HG03442 (cell line): ENCODE results near the gene ABCC11.

Experiments used
- ATAC-seq: cut with Tn5 transposase; IDR thresholded peaks from one replicate; pipeline ENCODE4 v1.9.1; 2021; ENCODE audit warnings: mild to moderate bottlenecking, moderate library complexity; ENCODE audit not compliant: unreplicated experiment

ABCC11 gene

DNA sequence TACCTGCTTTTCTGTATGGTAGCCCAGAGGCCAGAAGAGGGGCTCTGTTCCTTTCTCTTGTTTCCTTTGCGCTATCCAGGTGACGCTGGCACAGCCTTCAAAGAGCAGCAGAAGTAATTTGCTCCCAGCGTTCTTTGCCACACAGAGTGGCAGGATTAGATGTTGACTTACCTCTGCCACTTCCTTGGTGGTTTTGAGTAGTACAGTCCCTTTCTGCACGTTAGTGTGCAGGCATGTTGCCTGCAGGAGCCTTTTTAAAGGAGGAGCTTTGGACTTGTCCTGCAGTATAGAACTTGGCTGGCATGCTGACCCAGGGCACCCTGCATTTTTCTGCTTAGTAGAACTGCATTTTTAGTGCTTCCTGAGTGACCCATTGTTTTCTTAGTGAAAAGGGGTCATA, at the start of gene ABCC11:
Gene ABCC11 (minus strand): TSS at position 229 of the 400 bp plus-strand sequence. CDS start 15,618 bp downstream, outside the sequence.
- no peak for ATAC-seq

DNA sequence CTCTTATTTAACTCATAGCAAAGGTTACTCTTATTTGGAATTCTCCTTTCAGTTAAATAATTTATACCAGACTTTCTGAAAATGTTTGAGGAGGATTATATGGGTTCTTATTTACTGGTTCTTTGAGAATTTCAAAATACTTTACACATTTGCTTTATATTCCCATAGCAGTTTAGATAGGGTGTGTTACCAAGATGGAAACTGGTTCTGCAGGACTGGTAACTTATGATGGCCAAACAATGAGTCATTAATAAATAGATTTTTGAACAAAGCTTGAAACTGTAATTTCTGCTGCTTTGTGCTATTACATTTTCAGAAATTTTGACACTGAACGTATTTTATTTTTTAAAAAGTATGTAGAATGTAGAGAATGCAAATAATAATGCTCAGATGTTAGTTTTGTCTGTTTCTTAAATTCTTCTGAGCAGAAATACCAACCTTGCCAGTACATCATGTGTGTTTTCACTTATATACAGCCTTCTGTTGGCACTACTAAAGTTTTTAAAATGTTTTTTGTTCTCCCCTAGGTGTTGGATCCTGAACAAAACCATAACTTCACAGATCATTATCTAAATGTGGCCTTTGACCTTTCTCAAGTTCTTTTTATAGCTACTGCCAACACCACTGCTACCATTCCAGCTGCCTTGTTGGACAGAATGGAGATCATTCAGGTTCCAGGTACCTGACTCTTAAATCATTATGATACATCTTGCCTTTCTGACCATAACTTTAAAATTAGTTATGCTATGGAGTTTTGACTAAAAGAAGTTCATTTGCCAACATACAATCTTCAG, 48.3 kb upstream of the ABCC11 start:
- ATAC-seq, result no peak

DNA sequence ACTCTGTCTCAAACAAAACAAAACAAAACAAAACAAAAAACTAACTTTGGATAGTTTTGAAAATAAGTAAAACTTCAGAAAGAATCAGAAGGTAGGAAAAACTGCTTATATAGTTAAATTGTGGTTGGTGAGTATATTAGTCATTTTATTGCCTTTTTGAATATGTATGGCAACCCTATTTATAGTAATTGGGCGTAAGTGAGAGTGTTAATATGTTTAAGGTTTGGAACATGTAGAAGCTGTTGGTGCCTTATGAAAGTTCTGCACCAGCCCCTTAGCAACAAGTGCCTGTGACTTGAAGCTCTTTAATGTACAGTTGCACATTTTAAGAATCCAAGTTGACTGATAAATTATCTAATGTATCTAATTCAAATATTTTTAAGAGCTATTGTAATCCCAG, 47.4 kb upstream of the ABCC11 start:
- no peak for ATAC-seq

DNA sequence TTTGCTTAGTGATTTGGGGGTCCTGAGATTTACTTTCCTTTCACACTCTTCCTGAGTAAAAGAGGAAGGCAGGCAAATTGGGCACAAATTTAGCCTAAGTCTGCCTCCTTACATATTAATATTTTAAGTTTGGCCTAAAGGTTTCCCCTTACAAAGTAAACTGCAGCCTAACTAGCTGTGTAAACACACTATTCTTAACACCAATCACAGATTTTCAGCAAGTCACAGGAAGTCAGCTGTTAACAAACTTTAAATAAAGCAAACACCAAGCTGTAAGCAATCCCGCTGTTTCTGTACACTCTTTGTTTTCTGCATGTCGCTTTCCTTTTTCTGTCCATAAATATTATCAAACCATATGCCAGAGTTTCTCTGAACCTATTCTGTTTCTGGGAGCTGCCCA, 45.1 kb upstream of the ABCC11 start:
- no peak for ATAC-seq

DNA sequence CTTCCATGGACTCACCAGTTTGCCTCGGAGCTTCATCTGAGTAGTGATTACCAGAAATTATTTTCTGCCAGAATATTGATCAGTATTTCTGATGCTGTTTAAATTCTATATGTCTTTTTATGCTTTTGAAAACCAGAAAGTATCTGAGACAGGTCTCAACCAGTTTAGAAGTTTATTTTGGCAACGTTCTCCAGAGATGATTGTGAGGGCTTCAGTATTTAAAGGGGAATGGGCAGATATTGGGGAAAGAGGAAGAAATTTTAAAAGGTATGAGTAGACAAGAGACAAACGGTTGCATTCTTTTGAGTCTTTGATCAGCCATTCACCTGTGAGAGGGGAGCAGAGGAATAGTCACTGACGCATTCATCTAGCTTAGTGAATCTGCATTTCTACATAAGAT, 44.4 kb upstream of the ABCC11 start:
- ATAC-seq, result no peak

DNA sequence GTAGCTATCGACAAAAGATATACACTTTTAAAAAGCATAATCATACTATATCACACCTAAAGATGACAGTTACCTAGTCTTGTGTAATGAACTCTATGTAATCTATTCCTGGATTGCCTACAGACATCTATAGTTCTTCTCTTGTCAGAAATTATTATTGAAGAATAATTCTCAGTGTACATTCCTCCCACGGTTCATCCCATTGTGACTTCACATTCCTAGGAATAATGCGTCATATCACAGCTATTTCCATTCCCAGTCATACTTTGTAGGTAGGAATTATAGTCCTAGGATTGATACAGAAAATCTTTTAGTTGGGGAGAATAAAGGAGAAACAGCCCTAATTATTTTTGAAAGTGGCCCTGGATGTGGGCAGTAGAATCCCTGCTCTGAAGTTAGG, 44.0 kb upstream of the ABCC11 start:
- ATAC-seq, result no peak

DNA sequence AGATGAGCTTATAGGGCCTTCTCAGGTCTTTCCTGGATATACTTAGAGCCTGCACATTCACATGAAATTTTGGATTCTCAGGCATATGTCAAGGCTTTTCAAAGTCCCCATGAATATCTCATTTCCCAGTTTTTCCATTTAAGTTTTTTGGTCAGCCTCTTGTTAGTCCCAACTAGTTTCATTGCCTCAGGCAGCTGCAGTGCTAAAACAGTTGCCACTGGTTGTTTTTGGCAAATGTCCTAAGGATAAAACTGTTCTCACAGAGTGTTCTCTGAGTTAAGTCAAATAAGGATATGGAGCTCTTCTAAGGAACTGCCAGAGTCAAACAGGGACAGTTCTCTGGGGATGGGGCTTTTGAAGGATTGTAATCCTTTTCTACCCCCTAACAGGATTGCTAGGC, 39.9 kb upstream of the ABCC11 start:
- ATAC-seq, result no peak

DNA sequence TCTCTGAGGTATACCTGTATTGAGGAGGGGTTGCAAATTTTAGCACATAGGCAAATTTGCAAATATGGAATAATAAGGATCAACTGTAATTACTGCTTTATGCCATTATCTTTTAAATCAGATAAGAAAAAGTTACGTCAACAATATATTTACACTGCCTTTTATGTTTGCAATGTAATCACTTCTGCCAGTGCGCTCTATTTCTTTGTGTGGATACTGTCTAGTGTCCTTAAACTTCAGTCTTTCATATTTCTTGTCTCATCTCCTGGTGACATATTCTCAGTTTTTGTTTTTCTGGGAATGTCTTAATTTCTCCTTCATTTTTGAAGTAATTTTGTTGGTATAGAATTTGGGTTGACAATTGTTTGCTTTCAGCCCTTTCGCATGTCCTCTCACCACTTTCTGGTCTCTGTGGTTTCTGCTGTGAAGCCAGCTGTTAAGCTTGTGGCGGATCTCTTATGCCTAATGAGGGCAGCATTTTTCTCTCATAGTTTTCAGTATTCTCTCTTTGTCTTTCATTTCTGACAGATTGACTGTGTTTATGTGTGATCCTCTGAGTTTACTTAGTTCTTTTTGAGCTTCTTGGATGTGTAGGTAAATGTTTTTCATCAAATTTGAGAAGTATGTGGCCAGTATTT, 37.6 kb upstream of the ABCC11 start:
- ATAC-seq, result no peak

DNA sequence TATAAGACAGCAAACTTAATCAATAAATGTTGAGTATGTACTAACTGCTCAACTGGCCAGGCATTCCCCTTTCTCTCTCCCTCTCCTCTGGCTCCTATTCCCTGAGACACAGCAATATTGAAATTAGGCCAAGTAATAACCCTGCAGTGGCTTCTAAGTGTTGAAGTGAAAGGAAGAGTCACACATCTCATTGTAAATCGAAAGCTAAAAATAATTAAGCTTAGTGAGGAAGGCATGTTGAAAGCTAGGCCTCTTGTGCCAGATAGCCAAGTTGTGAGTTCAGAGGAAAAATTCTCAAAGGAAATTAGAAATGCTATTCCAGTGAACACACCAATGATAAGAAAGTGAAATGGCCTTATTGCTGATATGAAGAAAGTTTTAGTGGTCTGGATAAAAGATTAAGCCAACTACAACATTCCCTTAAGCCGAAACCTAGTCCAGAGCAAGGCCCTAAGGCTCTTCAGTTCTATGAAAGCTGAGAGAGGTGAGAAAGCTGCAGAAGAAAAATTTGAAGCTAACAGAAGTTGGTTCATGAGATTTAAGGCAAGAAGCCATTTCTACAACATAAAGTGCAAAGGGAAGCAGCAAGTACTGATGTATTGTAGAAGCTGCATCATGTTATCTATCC, 35.4 kb upstream of the ABCC11 start:
- no peak for ATAC-seq

DNA sequence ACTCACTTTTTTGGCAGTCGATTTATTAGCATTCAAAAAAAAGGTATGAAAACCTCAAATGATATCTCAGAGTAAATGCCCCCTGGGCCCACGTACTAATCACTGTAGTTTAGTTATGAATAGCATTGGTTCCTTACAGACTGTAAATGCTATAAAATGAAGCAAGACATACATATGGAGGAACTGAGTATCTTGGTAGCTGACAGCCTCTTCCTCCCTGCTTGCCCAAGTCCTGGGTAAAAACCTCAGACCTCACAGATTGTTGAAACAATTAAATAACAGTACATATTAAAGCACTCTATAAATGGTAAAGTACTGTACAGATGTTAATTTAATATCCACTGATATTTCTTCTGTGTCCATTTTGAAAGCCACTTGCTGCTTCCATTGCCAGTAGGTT, 33.2 kb upstream of the ABCC11 start:
- no peak for ATAC-seq

DNA sequence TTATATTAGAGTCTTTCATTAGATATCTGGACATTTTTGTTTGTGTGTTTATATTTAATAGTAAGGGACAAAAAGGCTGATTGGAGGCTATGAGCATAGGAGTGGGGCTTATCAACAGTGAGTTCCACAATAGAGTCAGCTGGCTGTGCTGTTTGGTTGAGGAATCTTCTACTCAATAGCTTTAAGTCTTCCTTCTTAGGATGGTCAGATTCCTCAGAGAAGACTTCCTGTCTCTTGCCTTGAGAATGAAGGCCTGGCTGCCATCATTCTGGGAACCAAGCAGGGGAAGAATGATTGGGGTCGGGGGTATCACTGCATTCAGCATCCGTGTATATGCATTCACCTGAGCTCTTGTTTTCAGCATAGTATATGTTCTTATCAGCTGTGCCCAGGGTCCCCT, 31.9 kb upstream of the ABCC11 start:
- ATAC-seq, result no peak

DNA sequence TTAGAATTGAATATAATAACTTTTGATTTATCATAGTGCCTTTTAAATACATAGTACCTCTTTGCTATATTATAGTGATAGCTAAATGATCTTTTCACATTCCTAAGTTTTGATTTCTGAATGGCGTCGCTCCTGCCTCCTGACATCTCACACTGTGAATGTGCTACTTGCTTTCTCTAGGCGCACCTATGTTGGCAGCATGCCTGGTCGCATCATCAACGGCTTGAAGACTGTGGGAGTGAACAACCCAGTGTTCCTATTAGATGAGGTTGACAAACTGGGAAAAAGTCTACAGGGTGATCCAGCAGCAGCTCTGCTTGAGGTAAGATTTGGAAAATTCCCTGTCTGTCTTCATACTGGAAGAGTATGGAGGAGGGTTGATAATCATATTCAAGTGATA, 29.8 kb upstream of the ABCC11 start:
- no peak for ATAC-seq

DNA sequence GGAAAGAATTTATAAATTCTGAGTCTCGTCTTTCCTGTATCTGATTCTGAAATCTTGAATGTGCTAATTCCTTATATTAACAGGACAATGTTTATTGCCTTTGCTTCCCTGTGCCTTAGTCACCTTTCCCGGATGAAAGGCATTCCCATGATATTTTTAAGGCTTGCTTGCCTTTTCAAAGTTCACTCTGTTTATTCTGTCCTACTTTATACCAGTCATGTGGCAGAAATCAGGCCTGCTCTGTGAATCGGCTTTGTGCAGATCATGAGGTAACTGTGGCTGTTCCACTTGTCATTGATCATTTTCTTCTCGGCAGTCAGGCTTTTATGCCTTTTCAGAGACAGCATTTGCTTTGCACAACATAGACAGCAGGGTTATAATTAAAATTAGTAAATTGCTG, 28.8 kb upstream of the ABCC11 start:
- no peak for ATAC-seq

DNA sequence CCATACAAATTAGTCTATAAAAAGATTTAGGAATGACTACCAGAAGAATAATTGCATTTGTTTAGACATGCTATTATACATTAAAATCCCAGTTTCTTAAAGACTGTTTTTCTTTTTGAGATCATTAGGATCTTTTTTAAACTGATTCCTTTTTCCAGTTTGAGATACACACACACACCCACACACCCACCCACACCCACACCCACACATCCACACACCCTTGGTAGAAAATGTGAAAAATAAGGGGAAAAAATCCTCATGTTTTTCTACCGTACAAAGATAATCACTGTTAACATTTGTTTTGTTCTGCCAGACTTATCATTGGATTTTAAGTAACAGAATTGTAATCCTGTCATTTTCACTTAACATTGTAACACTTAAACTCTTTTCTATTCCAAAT, 27.1 kb upstream of the ABCC11 start:
- ATAC-seq, result no peak

DNA sequence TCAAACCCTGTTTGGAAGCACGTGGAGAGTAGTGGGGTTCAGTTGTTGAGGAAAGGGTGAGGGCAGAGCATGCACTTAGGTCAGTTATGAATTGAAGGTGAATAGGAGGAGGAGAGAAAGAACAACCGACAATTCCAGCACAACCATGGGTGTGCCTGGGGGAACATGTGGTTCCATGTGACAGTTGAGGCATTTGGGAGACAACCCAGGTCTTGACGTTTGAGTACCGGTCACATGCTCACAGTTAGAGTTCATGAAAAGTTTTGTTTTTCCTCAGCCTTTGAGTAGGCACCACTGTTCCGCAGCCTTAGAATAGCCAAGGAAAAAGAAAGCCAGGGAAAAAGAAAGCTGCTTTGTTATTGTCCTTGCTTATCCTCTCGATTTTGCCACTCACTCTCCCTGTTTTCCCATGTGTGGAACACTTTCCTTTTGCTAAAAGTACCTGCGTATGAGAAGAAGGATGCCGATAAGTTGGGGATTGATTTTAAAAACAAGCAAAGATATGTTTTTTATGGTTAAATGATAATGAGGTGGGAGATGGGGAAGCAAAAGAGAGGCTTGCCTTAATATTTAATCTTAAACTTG, 25.6 kb upstream of the ABCC11 start:
- no peak for ATAC-seq

DNA sequence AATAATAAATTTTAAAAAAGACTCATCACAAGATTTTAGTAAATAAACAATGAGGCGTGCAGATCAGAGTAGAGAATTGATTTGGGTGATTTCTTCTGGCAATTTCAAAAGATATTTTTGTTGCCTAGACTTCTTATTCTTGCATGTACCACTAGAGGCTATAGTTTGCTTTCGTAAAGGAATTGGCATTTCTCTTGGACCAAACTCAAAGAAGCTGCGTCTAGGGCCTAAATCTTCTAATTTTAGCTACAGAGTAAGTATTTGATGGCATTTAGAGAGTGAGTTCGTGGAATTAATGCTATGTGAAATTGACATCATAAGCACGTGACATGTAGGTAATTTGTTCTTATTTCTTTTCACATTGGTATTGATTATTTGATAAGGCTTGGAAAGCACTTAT, 24.4 kb upstream of the ABCC11 start:
- ATAC-seq, result no peak

DNA sequence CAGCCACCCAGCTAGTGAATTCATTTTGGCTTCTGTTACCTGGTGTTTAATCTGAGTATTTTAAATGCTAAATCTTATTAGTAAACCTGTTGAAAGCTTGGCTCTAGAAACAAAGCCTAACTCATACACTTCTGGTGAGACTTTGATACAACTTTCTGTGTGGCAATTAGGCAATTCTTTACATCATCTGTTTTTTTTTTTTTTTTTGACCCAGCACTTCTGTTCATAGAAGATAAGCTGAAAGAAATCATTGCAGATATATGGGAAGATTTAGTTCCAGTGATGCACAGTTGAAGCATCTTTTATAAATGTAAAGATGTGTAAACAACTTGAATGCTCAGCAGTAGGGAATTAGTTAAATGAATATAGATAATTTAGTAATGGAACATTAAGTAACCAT, 21.7 kb upstream of the ABCC11 start:
- no peak for ATAC-seq

DNA sequence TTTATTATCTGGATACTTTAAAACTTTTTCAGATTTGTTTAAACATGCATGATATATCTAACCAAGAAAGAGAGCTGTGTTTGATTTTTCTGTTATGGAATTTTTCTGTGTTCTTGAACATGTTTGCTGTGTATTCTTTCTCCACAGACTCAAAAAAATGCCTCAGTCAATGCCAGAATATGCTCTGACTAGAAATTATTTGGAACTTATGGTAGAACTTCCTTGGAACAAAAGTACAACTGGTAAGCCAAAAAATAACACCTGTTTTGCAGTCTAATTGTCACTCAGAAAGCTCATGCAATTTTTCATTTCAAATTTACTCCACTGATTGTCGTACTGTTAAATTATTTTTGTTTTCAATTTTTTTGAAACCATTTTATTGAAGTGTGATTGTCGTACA, 15.3 kb upstream of the ABCC11 start:
- ATAC-seq, result no peak

DNA sequence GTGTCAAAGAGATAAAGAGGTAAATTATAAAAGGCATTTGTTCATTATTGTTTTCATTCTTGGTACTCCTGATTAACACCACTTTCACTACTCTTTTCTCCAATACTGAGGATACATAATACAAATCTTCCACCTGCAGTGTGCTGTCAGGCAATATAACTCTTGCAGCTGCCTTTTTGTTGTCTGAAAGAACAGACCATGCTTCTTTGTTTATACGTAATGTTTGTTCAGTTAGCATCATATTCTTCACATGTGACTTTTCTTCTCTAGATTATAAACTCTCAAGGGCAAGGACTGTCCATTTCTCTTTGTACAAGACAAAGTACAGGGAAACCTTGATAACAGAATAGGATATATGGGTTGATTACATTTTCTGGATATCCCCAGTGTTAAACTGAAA, 14.2 kb upstream of the ABCC11 start:
- ATAC-seq, result no peak

DNA sequence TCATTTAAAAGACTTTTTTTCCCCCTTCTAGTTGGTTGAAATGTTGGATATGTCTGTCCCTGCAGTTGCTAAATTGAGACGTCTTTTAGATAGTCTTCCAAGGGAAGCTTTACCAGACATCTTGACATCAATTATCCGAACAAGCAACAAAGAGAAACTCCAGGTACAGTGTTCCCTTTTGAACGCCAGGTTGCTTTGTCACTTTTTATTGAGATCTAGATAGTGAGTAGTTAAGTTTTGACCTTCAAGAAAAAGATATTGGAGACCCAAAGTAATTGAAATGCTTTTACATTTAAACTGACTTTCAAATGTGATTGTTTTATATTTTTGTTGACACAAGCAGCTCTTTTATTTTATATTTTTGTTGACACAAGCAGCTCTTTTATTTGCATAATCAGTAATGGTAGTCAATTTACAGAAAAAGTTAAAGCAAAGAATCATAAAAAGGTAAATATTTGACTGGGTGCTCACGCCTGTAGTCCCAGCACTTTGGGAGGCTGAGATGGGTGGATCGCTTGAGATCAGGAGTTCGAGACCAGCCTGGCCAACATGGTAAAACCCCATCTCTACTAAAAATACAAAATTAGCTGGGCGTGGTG, 9.3 kb upstream of the ABCC11 start:
- ATAC-seq, result no peak

DNA sequence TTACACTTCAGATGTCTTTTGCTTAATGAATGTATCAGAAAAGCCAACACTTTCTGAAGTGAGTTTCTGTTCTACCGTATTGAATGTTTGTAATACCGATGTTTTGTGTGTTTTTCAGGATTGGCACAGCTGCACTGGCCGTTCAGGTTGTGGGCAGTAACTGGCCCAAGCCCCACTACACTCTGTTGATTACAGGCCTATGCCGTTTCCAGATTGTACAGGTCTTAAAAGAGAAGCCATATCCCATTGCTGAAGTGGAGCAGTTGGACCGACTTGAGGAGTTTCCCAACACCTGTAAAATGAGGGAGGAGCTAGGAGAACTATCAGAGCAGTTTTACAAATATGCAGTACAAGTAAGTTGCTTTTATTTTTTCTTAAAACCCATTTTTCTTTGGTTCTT, 4.7 kb upstream of the ABCC11 start:
- no peak for ATAC-seq
